Right kidney (tissue), 1 donor: ENCODE data around the gene IQSEC1.

Source experiments
- DNase-seq: peaks from one replicate; pipeline ENCODE4 v3.0.0-alpha.2; 2016

Gene IQSEC1

DNA sequence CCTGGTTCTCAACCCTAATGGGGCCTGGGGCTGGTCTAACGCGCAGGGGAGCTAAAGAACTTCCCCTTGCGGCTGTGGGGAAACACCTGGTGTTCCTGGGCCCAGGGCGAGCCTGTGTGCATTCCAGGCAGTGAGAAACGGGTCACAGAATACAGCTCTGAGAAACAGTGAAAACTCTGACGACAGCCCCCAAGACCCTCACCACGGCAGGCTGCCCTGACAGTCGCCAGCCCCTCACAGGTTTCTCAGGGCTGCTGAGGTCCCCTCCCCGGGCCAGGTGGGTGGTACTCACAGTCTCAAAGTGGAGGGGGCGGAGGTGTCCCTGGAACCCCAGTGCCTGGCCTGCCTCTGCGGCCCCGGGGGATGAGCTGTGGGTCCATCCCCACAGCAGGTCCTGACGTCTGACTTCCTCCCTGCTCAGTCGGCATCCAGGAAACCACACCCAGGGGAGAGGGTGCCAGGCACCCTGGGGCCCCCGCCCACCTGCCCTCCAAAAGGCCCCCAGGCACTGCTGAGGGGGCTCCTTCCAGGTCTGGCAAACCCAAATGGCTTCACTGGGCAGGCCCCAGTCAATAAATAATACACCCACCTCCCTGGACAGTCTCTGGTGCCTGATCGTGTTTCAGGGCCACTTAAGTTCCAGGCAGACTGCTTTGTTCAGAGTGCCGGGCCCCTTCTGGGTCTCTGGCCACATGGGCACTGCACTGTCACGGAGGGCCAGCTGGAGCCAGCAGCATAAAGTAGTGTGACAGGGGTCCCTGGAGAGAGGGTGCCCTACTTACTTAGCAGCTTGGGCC, 57.7 kb downstream of the IQSEC1 start:
- DNase-seq = peak; percentile 40

GRCh38 chr3:13014755-13015285, 58.4 kb downstream of the IQSEC1 start:
- DNase-seq = no peak

- DNase-seq = no peak
Measured at GRCh38 chr3:13013994-13014754, 59.1 kb downstream of the IQSEC1 start.

- no peak for DNase-seq
Measured at GRCh38 chr3:13013566-13013965, 59.7 kb downstream of the IQSEC1 start.

- no peak for DNase-seq
Measured at GRCh38 chr3:13013151-13013561, 60.1 kb downstream of the IQSEC1 start.

GRCh38 chr3:13012221-13012691, 61.0 kb downstream of the IQSEC1 start:
- no peak for DNase-seq

DNA sequence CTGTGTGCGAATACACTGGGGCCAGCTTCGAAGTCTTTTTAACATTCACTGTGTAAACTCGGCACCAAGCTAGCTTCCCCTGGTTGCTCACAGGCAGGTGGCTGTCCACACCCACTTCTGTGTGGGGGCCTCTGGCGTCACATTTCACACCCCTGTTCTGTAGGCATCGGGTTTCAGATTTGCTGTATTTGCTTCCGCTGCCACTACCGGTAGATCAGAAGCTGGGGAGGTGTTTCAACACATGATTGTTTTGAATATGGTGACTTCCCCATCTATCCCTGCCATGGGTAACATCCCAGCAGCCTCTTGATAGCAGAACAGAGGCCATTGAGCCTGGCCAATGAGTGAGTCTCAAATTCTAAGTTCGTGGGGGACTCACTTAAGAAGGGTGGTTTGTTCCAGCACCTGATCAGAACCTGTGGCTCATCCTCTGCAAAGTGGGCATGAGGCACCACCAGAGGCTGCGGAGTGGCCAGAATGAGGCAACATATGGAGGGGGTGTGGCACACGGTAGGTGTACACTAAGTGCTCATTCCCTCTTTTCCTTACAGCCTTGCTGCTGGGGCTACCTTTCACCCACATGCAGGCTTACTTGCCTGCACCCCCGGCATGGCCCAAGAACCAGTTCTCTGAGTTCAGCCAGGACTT, 61.5 kb downstream of the IQSEC1 start:
- DNase-seq = no peak

DNA sequence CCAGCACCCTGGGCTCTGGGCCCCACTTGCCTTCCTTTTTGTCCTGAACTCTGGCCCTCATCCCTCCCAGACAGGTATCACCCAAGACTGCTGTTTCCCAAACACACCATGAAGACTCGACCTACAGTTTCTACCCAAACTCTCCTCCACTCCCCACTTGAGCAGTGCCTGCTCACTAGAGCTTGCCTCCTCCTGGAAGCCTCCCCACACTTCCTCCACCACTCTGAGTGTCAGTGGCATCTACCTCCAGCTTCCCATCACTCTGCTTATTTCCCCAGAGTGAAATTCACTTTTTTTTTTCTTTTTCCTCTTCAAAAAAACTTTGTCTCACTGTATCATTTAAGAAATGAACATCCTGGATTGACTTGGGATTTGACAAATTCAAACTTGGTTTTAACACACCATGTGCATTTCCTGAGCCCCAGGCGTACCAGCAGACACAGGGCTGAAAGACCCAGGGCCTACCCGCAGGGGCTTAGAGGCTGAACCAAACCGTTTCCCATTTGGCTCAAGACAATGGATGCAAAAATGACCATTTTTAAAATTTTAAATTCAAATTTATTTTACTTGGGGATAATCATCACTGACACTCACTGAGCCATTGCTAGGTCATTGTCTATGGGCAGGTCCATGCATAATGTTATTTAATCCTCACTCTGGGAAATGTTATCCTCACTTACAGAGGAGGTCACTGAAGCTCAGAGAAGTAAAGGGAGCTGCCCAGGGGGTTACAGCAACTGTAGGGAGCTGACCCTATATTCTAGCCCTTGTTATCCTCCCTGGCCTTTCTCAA, 62.3 kb downstream of the IQSEC1 start:
- no peak for DNase-seq

- no peak for DNase-seq
Measured at GRCh38 chr3:13009946-13010315, 63.3 kb downstream of the IQSEC1 start.

DNA sequence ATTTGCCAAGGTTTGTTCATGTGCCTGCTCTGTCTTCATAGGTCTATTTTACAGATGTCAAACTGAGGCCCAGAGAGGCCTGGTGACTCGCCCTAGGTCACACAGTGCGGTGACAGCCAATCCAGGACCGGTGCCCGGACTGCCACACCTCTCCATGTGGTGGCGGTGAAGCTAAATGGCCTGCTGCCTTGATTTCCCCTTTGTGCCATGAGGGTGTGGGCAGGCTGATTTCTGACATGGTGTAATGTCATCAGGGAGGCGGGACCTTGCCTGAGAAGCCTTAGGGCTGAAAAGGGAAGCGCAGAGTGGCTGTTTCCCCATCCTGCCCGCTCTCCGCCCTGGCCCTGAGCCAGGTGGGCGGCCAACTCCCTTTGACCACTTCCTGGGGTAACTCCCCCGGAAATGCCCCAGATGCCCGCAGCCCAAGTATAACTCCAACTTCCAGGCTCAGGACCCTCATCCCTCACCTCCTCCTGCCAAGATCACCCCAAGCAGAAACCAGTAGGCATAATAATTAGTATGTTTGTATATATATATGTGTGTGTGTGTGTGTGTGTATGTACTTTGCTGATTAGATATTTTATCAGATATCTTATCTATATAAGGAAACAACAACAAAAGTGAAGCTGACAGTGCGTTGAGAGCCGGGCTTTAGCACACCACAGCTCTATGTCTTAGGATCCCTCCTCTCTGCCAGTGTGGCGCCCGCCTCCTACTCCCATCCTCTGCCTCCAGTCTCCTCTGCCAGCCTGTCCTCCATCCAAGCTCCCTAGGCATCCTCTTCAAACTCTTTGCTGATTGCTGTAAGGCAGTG, 63.9 kb downstream of the IQSEC1 start:
- no peak for DNase-seq

- no peak for DNase-seq
Measured at GRCh38 chr3:13008155-13008995, 64.9 kb downstream of the IQSEC1 start.

GRCh38 chr3:13007251-13007941, 65.8 kb downstream of the IQSEC1 start:
- DNase-seq = no peak

DNA sequence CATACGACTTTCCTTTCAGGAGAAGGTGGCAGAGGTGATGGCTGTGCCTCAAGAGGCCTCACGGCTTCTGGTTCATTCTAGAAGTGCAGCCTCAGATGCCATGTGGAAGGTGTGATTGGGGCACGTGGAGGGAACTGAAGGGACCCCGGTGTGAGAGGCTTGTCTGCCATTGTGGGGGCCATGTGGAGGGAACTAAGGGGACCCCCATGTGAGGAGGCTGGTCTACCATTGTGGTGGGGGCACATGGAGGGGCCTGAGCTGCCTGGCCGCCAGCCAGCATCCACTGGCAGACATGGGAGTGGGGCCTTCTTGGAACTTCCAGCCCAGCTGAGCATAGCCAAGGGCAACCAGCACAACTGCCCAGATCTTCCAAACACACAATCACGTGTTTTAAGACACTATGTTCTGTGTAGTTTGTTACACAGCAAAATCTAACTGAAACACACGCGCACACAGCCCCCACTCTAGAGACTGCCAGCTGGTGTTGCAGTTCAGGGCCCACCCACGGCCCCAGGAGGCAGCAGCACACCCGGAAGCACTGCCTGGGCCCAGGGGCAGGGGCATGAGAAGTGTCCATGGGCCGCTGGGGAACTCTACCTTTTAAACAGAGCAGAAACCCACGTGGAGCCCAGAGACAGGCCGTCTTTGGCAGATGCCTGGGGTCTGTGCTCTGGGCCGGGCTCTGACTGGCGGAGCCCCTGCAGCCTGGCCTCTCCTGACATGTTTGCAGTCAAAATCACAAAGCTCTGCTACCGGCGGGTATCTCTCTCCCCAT, 66.8 kb downstream of the IQSEC1 start:
- no peak for DNase-seq

- no peak for DNase-seq
Measured at GRCh38 chr3:13005301-13005700, 67.9 kb downstream of the IQSEC1 start.

DNA sequence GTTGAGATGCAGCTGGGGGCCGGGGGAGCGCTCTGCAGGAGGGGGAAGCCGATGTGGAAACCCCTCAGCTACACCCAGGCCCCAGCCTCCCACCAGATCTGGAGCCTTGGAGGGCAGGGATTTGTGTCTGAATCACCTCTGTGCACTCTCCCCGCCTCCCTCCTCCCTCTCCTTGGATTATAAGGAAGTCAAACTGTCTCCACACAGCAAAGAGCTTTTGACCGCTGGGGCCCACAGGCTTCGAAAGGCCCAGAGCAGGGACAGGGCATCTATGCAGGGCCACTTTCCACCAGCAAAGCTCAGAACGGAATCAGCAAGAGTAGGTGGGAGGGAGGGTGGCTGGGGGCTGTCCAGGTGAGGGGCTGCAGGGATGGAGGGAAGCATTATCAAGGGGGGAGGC, 68.9 kb downstream of the IQSEC1 start:
- no peak for DNase-seq

DNA sequence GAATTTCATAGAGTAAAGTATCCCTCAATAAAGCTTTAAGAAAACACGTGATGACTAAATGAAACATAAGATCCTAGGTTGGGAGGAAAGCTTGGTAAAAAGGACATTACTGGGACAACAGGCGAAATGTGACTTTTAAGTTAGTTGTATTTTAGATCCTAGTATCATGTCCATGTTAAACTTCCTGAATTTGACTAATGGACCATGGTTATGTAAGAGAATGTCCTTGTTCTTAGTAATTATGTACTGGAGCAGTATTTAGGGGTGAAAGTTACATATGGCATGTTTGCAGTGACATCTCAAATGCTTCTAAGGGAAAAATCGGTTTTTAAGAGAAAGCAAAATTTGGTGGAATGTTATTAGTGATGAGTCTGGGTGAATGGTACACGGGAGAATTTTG, 69.6 kb downstream of the IQSEC1 start:
- no peak for DNase-seq

GRCh38 chr3:13002398-13003124, 70.7 kb downstream of the IQSEC1 start:
- no peak for DNase-seq
